A549 treated with ZK216348 at 1 μM for 4 hours (cell line): ENCODE results near the gene PAX3. TPM values are rescaled to one million over a fixed set of nuclear protein-coding genes. Genes with fewer than 3 reads are reported as not detected.

Experiments used
- total RNA-seq: library from RNA; stranded (reverse); fragments of 200-300 nt; extraction: Qiagen RNA extraction; gene quantifications from 5 replicates; pipeline ENCODE4 v1.2.3, GENCODE V29; 2022; ENCODE audit warnings: low read depth

Gene PAX3
- not detected in 5 replicates for total RNA-seq

DNA sequence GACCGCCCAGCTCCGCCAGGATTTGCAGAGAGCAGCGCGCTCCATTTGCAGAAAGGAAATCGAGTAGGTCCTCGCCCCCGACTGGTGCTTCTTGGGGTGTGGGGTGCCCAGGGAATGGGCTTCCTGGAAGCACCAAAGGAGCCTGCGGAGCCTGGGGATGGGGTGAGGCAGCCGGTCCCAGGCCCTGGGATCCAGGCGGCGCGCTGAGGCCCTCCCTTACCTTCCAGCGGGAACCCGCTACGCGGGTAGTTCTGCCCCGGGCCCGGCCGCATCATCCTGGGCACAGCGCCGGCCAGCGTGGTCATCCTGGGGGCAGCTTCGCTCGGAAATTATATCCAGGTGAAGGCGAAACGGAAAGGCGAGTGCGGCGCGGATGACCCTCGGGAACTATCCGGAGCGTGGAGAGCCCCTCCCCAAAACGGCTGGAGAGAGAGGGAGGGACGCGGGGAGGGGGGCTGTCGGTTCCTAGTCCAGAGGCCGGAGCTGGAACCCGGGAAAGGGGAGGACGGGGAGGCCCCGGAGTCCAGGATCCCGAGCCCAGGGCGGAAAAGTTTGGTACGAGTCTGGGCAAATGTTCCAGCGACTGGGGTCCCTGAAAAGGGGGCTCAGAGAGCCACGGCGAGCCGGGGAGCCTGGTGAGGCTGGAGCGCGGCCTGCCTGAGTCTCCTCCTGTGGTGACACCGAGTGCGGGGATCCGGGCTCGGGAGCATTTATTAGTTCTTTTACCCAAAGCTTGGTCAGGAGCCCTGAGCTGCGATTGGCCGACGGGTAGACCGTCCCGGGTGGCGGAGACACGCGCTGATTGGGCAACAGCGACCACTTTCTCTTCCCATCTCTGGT, at the start of gene PAX3:
Gene PAX3 (minus strand): TSS at position 688 of the 840 bp plus-strand sequence. CDS start 383 bp downstream, at position 305.

Other genes starting within 250 kb of the PAX3 start
- 0.24 to 0.46 TPM (median 0.38 TPM) in 5 replicates for gene SGPP2, start 125.5 kb upstream of the PAX3 start, total RNA-seq